Measurements from ENCODE around the gene CLNK.

CLNK gene

DNA sequence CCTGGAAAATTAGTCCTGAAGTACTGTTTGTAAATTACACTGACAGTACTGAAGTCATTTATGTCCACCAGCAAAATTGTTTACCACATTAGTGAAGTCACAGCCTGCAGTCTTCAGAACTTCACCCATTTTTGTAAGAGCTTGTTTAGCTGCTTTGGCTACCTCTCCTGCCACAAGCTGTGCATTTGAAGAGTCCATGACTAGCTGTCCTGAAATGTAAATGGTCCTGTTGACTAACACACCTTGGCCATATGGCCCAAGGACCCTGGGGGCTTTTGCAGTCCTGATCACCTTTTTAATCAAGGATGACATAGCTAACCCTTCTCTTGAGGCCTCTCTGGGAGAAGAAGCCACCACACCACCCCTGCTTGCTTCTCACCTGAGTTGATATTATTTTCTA lies 205.9 kb downstream of the CLNK start:
- Histone ChIP-seq H3K4me3 (ENCODE audit: low read length in 2 of 2) (no peak overlapping the region), H3K9ac (ENCODE audit: low read depth in 1 of 2, low read length in 2 of 2) (no peak overlapping the region), H3K4me1 (ENCODE audit: control insufficient read depth in 2 of 2, insufficient read depth in 2 of 2, low read length in 2 of 2) (no peaks in the 10 kb centered on the region), H3K36me3 (ENCODE audit: control insufficient read depth in 2 of 2, insufficient read depth in 2 of 2, low read length in 2 of 2) (no peaks in the 10 kb centered on the region), H3K27me3 (ENCODE audit: control insufficient read depth in 2 of 2, insufficient read depth in 2 of 2, low read length in 2 of 2) (no peaks in the 10 kb centered on the region), H3K9me3 (ENCODE audit: control insufficient read depth in 2 of 2, low read length in 2 of 2) (no peaks in the 10 kb centered on the region), H3K27ac (ENCODE audit: low read depth in 2 of 2, low read length in 2 of 2) (no peak overlapping the region)

DNA sequence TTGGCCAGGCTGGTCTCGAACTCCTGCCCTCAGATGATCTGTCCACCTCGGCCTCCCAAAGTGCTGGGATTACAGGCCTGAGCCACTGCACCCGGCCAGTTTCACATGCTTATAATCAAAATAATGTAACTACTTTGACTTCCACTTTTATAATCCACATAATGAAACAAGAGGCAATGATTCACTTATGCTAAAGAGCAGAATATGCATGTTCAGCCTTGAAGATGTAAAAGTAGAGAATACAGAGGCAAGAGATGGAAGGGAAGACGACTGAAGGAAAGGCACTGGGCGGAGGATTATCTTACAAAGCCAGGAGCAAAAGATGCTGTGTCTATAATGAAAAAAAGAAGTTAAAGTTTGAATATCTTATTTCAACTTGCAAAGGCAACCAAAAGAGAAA lies 214.1 kb downstream of the CLNK start:
- Histone ChIP-seq H3K27ac (ENCODE audit: low read depth in 2 of 2, low read length in 2 of 2) (no peak overlapping the region), H3K4me1 (ENCODE audit: control insufficient read depth in 2 of 2, insufficient read depth in 2 of 2, low read length in 2 of 2) (no peaks in the 10 kb centered on the region), H3K9ac (ENCODE audit: low read depth in 1 of 2, low read length in 2 of 2) (no peak overlapping the region), H3K27me3 (ENCODE audit: control insufficient read depth in 2 of 2, insufficient read depth in 2 of 2, low read length in 2 of 2) (peaks cover 0 to 3% of the 10 kb centered on the region in 2 donors), H3K9me3 (ENCODE audit: control insufficient read depth in 2 of 2, low read length in 2 of 2) (no peaks in the 10 kb centered on the region), H3K36me3 (ENCODE audit: control insufficient read depth in 2 of 2, insufficient read depth in 2 of 2, low read length in 2 of 2) (no peaks in the 10 kb centered on the region), H3K4me3 (ENCODE audit: low read length in 2 of 2) (no peak overlapping the region)

DNA sequence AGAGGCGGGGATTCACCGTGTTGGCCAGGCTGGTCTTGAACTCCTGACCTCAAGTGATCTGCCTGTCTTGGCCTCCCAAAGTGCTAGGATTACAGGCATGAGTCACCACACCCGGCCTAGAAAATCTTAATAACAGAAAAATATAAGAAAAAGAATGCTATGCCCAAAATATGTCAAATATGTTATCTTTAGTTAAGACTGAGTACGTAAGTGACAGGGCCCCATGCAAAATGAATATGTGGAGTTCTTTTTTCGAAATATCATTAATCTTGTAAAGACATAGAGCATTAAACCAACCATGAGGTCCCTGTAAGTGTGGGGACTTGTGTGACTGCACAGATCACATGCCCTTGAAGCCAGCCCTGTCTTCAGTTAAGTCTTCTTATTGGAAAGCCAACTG lies 218.4 kb downstream of the CLNK start:
- Histone ChIP-seq H3K27ac (ENCODE audit: low read depth in 2 of 2, low read length in 2 of 2) (no peak overlapping the region), H3K9ac (ENCODE audit: low read depth in 1 of 2, low read length in 2 of 2) (no peak overlapping the region), H3K4me1 (ENCODE audit: control insufficient read depth in 2 of 2, insufficient read depth in 2 of 2, low read length in 2 of 2) (peaks cover 0 to under 1% of the 10 kb centered on the region in 2 donors), H3K9me3 (ENCODE audit: control insufficient read depth in 2 of 2, low read length in 2 of 2) (no peaks in the 10 kb centered on the region), H3K4me3 (ENCODE audit: low read length in 2 of 2) (no peak overlapping the region), H3K27me3 (ENCODE audit: control insufficient read depth in 2 of 2, insufficient read depth in 2 of 2, low read length in 2 of 2) (peaks cover 13 to 18% of the 10 kb centered on the region in 2 donors), H3K36me3 (ENCODE audit: control insufficient read depth in 2 of 2, insufficient read depth in 2 of 2, low read length in 2 of 2) (no peaks in the 10 kb centered on the region)

DNA sequence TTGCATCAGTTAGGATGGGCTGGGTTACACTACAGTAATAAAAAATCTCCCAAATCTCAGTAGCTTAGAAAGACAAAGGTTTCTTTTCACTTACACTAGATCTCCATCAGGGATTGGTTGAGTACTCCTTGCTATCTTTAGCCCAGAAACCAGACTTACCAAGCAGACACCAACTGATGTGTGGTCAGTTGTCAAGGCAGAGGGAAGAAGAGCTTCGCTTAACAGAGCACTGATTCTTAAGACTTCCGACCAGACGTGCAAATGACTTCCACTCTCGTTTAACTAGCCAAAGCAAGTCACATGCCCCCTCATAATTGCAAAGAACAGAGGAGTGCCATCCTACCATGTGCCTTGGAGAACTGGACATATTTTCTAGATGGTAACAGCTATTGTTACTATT lies 221.7 kb downstream of the CLNK start:
- H3K4me1 ChIP-seq (ENCODE audit: control insufficient read depth in 2 of 2, insufficient read depth in 2 of 2, low read length in 2 of 2), result peaks cover 0 to 4% of the 10 kb centered on the region in 2 donors
- no peak overlapping the region for H3K9ac ChIP-seq (ENCODE audit: low read depth in 1 of 2, low read length in 2 of 2)
- H3K36me3 ChIP-seq (ENCODE audit: control insufficient read depth in 2 of 2, insufficient read depth in 2 of 2, low read length in 2 of 2), result no peaks in the 10 kb centered on the region
- H3K9me3 ChIP-seq (ENCODE audit: control insufficient read depth in 2 of 2, low read length in 2 of 2), result no peaks in the 10 kb centered on the region
- no peak overlapping the region for H3K27ac ChIP-seq (ENCODE audit: low read depth in 2 of 2, low read length in 2 of 2)
- no peak overlapping the region for H3K4me3 ChIP-seq (ENCODE audit: low read length in 2 of 2)
- peaks cover 17 to 18% of the 10 kb centered on the region in 2 donors for H3K27me3 ChIP-seq (ENCODE audit: control insufficient read depth in 2 of 2, insufficient read depth in 2 of 2, low read length in 2 of 2)

DNA sequence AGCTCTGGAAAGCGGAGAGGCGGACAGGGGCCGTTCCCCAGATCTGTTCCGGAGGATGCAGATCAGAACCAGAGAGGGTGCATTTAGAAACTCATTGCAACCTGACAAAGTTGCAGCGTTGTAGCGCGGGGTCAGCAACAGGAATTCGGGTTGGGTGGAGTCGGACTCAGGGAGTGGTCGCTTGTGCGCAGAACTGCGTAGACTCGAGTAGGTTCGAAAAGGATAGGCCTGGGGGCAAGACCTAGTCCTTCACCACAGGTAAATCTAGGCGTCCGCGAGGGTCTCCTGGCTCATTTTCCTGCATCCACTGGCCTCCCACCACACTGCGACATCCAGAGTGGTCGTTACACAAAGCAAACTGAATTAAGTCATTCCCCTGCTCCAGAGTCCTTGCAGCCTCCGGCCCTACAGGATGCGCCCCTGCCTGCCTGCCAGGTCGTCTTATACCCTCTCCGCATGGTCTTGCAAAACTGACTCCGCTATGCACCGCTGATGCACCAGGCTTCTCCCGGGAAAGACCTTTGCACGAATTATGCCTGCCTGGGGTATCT lies 222.6 kb downstream of the CLNK start:
- Histone ChIP-seq H3K4me3 (ENCODE audit: low read length in 2 of 2) (peak overlapping the region in 1 of 2 donors; percentile 48), H3K36me3 (ENCODE audit: control insufficient read depth in 2 of 2, insufficient read depth in 2 of 2, low read length in 2 of 2) (no peaks in the 10 kb centered on the region), H3K9me3 (ENCODE audit: control insufficient read depth in 2 of 2, low read length in 2 of 2) (no peaks in the 10 kb centered on the region), H3K27me3 (ENCODE audit: control insufficient read depth in 2 of 2, insufficient read depth in 2 of 2, low read length in 2 of 2) (peaks cover 17 to 18% of the 10 kb centered on the region in 2 donors), H3K4me1 (ENCODE audit: control insufficient read depth in 2 of 2, insufficient read depth in 2 of 2, low read length in 2 of 2) (peaks cover 4 to 5% of the 10 kb centered on the region in 2 donors), H3K27ac (ENCODE audit: low read depth in 2 of 2, low read length in 2 of 2) (no peak overlapping the region), H3K9ac (ENCODE audit: low read depth in 1 of 2, low read length in 2 of 2) (no peak overlapping the region)

DNA sequence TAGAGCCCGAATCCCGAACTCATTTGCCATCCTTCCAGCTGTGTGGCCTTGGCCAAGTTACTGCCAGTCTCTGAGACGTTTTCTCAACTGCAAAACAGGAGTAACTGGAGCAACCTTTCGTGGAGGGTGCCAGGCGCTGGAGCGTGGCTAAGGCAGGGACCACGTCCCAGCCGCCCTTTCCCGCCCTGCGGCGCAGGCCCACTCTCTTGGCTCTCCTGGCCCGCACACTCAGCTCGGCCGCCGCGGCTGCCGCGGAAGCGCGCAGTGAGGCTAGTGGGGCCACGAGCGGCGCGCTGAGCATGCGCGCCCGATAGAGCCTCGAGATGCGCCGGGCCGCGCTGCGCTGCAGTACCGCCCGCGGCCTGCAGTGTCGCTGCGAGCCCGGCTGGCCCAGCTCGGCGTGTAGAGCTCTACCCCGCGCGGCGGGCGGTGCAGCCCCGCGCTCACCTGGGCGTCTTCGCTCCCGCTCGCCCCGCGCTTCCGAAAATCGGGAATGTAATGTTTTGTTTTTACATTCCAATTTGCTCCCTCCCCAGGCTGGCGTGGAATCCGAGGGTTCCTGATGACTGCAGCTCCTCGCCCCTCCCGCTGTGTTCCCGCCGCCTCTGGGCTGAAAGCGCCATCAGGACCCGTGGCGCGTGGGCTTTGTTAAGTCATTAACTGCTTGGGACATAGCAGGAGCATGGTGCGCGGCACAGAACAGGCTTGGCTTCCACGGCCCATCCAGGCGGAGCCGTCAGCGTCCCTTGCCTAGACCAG lies 223.3 kb downstream of the CLNK start:
- H3K4me3 ChIP-seq (ENCODE audit: low read length in 2 of 2), result peak overlapping the region; percentile 44 to 58
- H3K4me1 ChIP-seq (ENCODE audit: control insufficient read depth in 2 of 2, insufficient read depth in 2 of 2, low read length in 2 of 2), result peaks cover 4 to 5% of the 10 kb centered on the region in 2 donors
- H3K27ac ChIP-seq (ENCODE audit: low read depth in 2 of 2, low read length in 2 of 2), result no peak overlapping the region
- H3K36me3 ChIP-seq (ENCODE audit: control insufficient read depth in 2 of 2, insufficient read depth in 2 of 2, low read length in 2 of 2), result no peaks in the 10 kb centered on the region
- peaks cover 17 to 18% of the 10 kb centered on the region in 2 donors for H3K27me3 ChIP-seq (ENCODE audit: control insufficient read depth in 2 of 2, insufficient read depth in 2 of 2, low read length in 2 of 2)
- no peak overlapping the region for H3K9ac ChIP-seq (ENCODE audit: low read depth in 1 of 2, low read length in 2 of 2)
- no peaks in the 10 kb centered on the region for H3K9me3 ChIP-seq (ENCODE audit: control insufficient read depth in 2 of 2, low read length in 2 of 2)

DNA sequence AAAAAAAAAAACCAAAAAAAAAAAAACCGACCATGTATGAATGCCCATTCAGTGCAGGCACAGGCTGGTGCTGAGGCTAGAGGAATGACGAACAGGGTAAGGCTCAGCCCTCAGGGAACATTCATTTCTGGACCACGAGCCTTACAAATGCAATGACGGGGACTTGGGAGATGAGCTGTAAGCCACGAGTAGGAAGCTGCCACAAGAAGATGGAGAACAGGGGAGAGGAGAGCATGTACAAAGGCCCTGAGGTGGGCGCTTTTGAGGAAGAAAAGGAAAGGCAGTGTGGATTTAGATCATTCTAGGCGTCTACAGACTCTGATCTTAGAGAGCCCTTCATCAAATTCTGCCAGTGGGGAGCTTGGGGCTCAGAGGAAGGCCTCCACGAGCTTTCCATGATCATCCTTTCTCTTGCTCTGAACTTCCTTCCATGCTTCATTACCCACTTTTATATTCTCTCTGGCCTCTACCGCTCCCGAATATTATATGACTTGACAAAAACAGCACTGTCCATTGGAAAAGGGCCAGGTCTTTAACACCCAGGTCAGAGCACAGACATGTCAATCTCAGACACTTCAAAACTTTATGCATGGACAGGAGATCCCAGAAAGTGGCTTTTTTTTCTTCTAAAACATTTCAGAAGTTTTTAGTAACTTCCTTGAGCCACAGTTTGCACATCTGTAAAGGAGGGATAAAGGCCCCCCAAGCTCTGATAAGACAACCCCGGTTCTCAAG lies 224.1 kb downstream of the CLNK start:
- H3K9ac ChIP-seq (ENCODE audit: low read depth in 1 of 2, low read length in 2 of 2), result no peak overlapping the region
- peaks cover 4 to 5% of the 10 kb centered on the region in 2 donors for H3K4me1 ChIP-seq (ENCODE audit: control insufficient read depth in 2 of 2, insufficient read depth in 2 of 2, low read length in 2 of 2)
- H3K9me3 ChIP-seq (ENCODE audit: control insufficient read depth in 2 of 2, low read length in 2 of 2), result no peaks in the 10 kb centered on the region
- peaks cover 17 to 18% of the 10 kb centered on the region in 2 donors for H3K27me3 ChIP-seq (ENCODE audit: control insufficient read depth in 2 of 2, insufficient read depth in 2 of 2, low read length in 2 of 2)
- H3K4me3 ChIP-seq (ENCODE audit: low read length in 2 of 2), result peak overlapping the region in 1 of 2 donors; percentile 58
- H3K27ac ChIP-seq (ENCODE audit: low read depth in 2 of 2, low read length in 2 of 2), result no peak overlapping the region
- H3K36me3 ChIP-seq (ENCODE audit: control insufficient read depth in 2 of 2, insufficient read depth in 2 of 2, low read length in 2 of 2), result no peaks in the 10 kb centered on the region

DNA sequence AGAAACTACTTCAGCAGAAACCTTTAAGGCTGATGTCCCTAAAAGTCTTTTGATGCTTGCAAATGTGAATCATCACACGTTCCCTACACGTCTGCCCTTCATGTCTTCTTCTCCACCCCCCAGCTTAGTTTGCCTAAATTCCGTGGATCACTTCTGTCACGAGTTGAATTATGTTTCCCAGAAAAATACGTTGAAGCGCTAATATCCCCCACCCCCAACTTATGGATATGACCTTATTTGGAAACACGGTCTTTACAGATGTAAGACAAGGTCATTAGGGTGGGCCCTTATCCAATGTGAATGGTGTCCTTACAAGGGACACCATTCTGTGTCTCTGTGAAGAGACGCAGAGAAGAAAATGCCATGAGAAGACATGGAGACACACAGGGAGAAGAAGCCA lies 225.3 kb downstream of the CLNK start:
- Histone ChIP-seq H3K4me3 (ENCODE audit: low read length in 2 of 2) (no peak overlapping the region), H3K36me3 (ENCODE audit: control insufficient read depth in 2 of 2, insufficient read depth in 2 of 2, low read length in 2 of 2) (peaks cover 0 to 3% of the 10 kb centered on the region in 2 donors), H3K27me3 (ENCODE audit: control insufficient read depth in 2 of 2, insufficient read depth in 2 of 2, low read length in 2 of 2) (peaks cover 17 to 18% of the 10 kb centered on the region in 2 donors), H3K27ac (ENCODE audit: low read depth in 2 of 2, low read length in 2 of 2) (no peak overlapping the region), H3K9me3 (ENCODE audit: control insufficient read depth in 2 of 2, low read length in 2 of 2) (no peaks in the 10 kb centered on the region), H3K9ac (ENCODE audit: low read depth in 1 of 2, low read length in 2 of 2) (no peak overlapping the region), H3K4me1 (ENCODE audit: control insufficient read depth in 2 of 2, insufficient read depth in 2 of 2, low read length in 2 of 2) (peaks cover 4 to 5% of the 10 kb centered on the region in 2 donors)

DNA sequence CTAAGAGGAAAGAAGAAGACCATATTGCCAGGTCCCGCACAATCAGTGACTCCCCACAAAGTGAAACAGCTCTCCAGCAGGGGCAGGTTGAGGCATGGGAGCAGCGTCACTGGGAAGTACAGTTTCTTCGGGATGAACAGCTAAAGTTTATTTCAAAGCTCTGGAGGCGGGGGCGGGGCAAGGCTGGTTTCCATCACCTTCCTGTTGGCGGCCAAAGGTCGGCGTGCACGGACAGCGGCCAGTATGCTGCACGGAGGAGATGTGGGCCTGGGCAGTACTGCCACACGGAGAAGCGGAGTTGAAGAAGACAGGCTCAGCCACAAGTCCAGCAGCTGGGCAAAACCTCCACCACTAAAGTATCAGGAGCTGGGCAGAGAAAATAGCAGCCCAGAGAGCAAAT lies 226.4 kb downstream of the CLNK start:
- Histone ChIP-seq H3K4me3 (ENCODE audit: low read length in 2 of 2) (peak overlapping the region in 1 of 2 donors; percentile 72), H3K9ac (ENCODE audit: low read depth in 1 of 2, low read length in 2 of 2) (no peak overlapping the region), H3K9me3 (ENCODE audit: control insufficient read depth in 2 of 2, low read length in 2 of 2) (no peaks in the 10 kb centered on the region), H3K36me3 (ENCODE audit: control insufficient read depth in 2 of 2, insufficient read depth in 2 of 2, low read length in 2 of 2) (peaks cover 0 to 5% of the 10 kb centered on the region in 2 donors), H3K27ac (ENCODE audit: low read depth in 2 of 2, low read length in 2 of 2) (no peak overlapping the region), H3K4me1 (ENCODE audit: control insufficient read depth in 2 of 2, insufficient read depth in 2 of 2, low read length in 2 of 2) (peaks cover 4 to 5% of the 10 kb centered on the region in 2 donors), H3K27me3 (ENCODE audit: control insufficient read depth in 2 of 2, insufficient read depth in 2 of 2, low read length in 2 of 2) (peaks cover 17% of the 10 kb centered on the region in 2 donors)

DNA sequence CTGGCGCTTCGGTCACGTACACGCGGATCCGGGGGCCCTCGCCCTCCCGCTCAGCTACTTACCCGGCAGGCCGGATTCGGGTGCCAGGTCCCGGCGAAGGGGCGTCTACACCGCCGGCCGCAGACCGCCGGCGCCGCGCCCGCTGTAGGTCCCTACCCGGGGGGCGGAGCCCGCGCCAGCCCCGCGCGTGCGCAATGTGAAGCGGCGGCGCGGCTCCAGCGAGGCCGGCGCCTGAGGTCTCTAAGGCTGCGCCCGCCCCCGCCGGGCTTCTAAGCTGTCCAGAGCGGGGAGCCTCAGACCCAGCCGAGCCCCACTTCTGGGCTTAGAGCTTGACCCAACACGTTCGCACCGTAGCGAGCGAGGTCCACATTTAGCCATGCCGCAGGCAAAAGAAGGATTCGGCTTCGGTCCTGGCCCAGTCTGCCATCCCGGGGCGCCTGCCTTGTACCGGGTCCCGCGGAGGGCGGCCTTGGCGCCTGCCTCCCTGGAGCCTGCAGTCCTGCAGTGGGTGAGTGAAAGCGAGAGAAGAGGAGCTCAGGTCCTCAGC lies 227.2 kb downstream of the CLNK start, which contains the start of gene ZNF518B:
ZNF518B (minus strand) TSS at position 172 of the 547 bp plus-strand sequence. CDS start 11,098 bp downstream, outside the sequence.
- Histone ChIP-seq H3K9me3 (ENCODE audit: control insufficient read depth in 2 of 2, low read length in 2 of 2) (no peaks in the 10 kb centered on the region), H3K27ac (ENCODE audit: low read depth in 2 of 2, low read length in 2 of 2) (peak within 1 kb of the TSS in 1 of 2 donors; percentile 43), H3K4me3 (ENCODE audit: low read length in 2 of 2) (peak within 1 kb of the TSS; percentile 60 to 74), H3K9ac (ENCODE audit: low read depth in 1 of 2, low read length in 2 of 2) (peak within 1 kb of the TSS; percentile 14 to 59), H3K4me1 (ENCODE audit: control insufficient read depth in 2 of 2, insufficient read depth in 2 of 2, low read length in 2 of 2) (peaks cover 4 to 5% of the 10 kb centered on the region in 2 donors), H3K36me3 (ENCODE audit: control insufficient read depth in 2 of 2, insufficient read depth in 2 of 2, low read length in 2 of 2) (peaks cover 0 to 5% of the 10 kb centered on the region in 2 donors), H3K27me3 (ENCODE audit: control insufficient read depth in 2 of 2, insufficient read depth in 2 of 2, low read length in 2 of 2) (peaks cover 9 to 13% of the 10 kb centered on the region in 2 donors)

Measured in mucosa of rectum (tissue), 2 donors.